GM21367 (cell line): ENCODE data around the gene PRSS1.
"Not testable (repeated sequence)": the region's sequence is repeated elsewhere in the genome, so short reads cannot be mapped to it uniquely, and the experiment has no call there.

Experiments
- ATAC-seq: cut with Tn5 transposase; IDR thresholded peaks from one replicate; pipeline ENCODE4 v1.9.1; 2021; ENCODE audit not compliant: unreplicated experiment

Gene PRSS1

GRCh38 chr7:142772673-142773072 lies 23.4 kb downstream of the PRSS1 start:
- ATAC-seq = no peak

GRCh38 chr7:142773230-142773629 lies 24.0 kb downstream of the PRSS1 start:
- no peak for ATAC-seq

- ATAC-seq = no peak
Observed at GRCh38 chr7:142773937-142774744, 24.9 kb downstream of the PRSS1 start.

DNA sequence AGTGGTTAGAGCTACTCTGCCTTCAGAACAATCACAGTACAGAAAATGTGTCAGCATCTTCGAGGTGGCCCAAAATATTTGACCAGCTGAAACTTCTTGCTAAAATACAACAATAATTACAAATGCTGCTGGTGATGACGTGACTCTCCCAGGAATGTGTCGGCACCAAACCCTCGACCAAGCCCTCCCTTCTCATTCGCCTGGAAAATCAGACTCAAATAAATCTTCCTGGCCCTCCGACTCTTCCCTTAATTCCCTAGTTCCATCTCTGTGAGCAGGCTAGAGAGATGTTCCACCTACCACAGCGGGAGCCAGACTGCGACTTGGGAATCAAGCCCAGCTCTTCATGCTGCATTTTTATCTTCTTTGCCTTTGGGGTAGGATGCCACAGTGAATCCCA lies 25.6 kb downstream of the PRSS1 start:
- ATAC-seq = no peak

DNA sequence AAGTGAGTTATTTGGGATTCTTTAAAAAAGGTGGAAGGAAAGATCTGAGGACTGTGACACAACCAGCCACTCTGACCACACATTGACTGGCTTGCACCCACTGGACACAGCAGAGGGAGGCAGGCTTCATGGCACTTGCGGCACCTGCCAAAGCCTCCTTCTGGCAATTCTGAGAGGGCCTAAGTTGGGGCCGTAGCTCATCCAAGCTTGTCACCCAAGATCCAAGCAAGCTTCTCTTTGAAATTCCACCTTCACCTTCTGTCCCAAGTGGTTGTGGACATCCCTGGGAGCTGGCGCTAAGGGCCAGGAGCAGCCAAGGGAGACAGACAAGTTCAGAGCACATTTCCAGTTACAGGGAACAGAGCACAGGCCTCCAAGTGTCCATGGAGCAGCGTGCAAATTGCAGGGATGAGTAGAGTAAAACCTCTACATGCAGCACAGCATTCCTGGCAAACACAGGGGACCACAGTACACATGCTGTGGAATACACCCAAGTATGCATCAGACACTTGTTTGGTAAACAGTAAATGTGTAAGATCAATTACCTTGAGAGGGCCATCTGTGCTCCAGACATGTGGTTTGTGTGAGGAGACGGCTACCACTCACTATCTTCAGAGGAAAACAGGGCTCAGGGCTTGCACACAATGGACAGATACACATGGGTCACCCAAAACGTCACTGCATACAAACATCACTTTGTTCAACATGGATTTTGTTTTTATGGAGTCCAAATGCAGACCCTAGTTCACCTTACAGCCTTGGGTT lies 26.3 kb downstream of the PRSS1 start:
- not testable (repeated sequence) for ATAC-seq

DNA sequence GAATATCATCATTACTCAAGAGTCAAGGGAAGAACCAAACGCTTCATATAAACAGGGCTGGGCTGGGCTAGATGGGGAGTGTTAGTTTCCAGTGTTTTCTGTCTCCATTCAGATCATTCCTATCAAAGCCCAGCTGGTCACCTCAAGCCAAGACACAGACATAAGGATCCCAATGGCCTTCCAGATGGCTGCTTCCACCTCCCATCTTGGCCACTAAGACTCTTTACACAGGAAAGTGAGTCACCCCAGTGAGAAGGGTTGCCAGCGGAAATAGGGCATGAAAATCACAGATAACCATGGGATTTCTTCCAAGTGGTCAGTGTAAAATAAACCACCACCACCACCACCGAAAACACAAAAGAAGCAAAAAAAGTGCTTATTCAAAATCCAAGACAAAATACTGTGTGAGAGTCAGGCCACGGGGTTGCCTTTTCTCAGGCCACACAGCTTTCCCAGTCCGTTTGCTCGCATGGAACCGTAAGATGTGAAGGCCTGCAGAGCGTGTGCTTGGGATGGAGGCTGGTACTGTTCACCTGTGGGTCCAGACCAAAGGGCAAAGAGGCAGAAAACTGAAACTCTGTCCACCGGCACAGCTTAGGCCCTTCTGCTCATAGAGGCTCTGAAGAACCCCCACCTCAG lies 27.1 kb downstream of the PRSS1 start:
- ATAC-seq = no peak

GRCh38 chr7:142776845-142777225 lies 27.6 kb downstream of the PRSS1 start:
- ATAC-seq = not testable (repeated sequence)

DNA sequence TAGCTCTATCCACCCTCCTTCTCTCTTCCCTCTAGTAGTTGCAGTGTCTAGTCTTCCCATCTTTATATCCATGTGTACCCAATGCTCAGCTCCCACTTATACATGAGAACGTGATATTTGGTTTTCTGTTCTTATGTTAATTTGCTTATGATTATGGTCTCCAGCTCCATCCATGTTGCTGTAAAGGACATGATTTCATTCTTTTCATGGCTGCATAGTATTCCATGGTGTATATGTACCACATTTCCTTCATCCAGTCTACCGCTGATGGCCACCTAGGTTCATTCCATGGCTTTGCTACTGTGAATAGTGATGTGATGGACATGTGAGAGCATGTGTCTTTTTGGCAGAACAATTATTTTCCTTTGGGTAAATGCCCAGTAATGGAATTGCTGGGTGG lies 28.0 kb downstream of the PRSS1 start:
- ATAC-seq = no peak

GRCh38 chr7:142782922-142783900 lies 33.9 kb downstream of the PRSS1 start:
- peak; percentile 91 for ATAC-seq

GRCh38 chr7:142784096-142784495 lies 34.8 kb downstream of the PRSS1 start:
- ATAC-seq = no peak

DNA sequence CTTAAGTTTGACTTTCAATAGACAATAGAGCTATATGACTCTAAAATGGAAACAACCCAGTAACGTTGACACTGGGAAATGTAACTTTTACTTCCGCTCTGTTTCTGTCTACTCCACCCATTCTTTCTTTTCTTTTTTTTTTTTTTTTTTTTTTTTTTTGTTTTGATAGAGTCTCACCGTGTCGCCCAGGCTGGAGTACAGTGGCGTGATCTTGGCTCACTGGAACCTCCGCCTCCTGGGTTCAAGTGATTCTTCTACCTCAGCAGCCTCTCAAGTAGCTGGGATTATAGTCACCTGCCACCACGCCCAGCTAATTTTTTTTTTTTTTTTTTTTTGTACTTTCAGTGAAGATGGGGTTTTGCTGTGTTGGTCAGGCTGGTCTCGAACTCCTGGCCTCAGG lies 35.4 kb downstream of the PRSS1 start:
- no peak for ATAC-seq

DNA sequence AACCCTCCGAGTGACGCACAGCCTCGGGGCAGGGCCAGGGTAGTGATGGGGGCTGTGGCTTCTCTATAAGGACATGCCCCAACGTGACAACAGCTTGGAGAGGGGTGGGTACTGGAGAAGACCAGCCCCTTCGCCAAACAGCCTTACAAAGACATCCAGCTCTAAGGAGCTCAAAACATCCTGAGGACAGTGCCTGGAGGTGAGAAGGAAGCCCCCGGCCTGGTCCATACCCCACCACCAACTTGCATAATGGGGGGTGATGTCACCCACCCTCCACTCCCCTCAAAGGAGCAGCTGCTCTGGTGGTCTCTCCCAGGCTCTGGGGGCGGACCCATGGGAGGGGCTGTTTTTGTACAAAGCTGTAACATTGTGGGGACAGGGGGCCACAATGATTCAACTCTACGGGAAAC lies 36.6 kb downstream of the PRSS1 start:
- ATAC-seq = no peak

- ATAC-seq = no peak
Observed at GRCh38 chr7:142787034-142787768, 37.9 kb downstream of the PRSS1 start.

- ATAC-seq = no peak
Observed at GRCh38 chr7:142787783-142788182, 38.5 kb downstream of the PRSS1 start.

- ATAC-seq = no peak
Observed at GRCh38 chr7:142788303-142789289, 39.3 kb downstream of the PRSS1 start.

DNA sequence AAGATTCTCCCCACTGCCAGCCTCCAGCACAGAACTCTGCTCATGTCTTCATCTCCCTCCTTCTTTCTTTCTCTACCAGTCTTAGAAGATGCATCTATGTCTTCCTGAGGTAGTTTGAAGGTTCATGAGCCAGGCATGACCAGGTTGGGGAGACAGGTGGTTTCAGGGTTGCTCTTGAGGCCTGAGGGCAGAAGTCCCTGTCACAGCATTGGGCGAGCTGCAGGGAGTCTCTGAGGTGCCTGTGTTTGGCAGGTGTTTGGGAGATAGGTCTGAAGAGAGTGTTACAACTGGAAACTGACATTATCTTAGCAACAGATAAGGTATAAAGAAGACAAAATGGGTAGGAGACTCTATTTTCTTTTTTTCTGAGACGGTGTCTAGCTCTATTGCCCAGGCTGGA lies 40.2 kb downstream of the PRSS1 start:
- ATAC-seq = no peak

DNA sequence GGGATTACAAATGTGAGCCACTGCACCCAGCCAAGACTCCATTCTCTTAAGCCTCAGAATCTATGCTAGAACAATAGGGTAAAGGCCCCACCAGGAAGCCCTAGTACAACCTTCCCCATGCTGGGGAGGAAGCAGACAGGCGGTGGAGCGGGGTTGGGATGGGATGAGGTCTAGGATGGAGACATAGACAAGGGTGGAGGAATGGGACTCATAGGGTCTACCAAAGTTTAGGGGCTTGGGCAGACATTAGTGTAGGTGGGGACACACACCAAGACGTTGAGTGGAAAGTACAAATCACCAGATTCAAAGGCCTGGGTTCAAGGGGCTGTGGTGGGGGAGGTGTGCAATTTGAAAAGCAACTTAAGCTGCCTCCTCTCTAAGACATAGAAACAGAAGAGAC lies 40.8 kb downstream of the PRSS1 start:
- ATAC-seq = no peak

DNA sequence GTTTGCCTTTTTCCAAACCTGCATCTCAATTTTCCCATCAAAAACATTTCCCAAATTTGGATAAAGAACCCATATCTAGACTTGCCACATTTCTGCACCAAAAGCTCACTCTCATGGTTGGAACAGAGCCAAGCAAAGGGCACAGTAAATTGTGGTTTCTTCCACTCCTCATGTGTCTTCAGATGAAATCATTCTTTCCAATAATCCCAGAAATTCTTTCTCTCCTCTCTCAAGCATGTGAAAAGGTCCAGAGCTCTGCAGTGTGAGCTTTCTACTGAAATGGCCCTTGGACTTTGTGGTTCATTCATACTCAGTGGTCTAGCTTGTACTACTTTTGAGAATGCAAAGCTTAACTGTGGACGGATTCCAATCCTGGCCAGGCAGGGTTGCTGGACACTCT lies 41.3 kb downstream of the PRSS1 start:
- ATAC-seq = no peak

DNA sequence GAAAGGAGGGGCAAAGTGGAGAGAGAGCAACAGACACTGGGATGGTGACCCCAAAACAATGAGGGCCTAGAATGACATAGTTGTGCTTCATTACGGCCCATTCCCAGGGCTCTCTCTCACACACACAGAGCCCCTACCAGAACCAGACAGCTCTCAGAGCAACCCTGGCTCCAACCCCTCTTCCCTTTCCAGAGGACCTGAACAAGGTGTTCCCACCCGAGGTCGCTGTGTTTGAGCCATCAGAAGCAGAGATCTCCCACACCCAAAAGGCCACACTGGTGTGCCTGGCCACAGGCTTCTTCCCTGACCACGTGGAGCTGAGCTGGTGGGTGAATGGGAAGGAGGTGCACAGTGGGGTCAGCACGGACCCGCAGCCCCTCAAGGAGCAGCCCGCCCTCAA lies 42.2 kb downstream of the PRSS1 start:
- no peak for ATAC-seq
